ENCODE data around the gene TXNDC5.

GRCh38 chr6:7912024-7912423 lies 1.4 kb upstream of the TXNDC5 start:
- TF ChIP-seq CTCF (conservative IDR thresholded peaks at IDR 0.05) (no peak), ZFX (IDR thresholded peaks at IDR 0.05) (no peak)

Data from C4-2B (cell line).